Medulla oblongata (tissue), 1 donor: ENCODE data around the gene ELAVL1.

Experiments used
- DNase-seq: peaks from one replicate; pipeline ENCODE4 v3.0.0-alpha.2; 2015; ENCODE audit errors: extremely low spot score

ELAVL1 gene

DNA sequence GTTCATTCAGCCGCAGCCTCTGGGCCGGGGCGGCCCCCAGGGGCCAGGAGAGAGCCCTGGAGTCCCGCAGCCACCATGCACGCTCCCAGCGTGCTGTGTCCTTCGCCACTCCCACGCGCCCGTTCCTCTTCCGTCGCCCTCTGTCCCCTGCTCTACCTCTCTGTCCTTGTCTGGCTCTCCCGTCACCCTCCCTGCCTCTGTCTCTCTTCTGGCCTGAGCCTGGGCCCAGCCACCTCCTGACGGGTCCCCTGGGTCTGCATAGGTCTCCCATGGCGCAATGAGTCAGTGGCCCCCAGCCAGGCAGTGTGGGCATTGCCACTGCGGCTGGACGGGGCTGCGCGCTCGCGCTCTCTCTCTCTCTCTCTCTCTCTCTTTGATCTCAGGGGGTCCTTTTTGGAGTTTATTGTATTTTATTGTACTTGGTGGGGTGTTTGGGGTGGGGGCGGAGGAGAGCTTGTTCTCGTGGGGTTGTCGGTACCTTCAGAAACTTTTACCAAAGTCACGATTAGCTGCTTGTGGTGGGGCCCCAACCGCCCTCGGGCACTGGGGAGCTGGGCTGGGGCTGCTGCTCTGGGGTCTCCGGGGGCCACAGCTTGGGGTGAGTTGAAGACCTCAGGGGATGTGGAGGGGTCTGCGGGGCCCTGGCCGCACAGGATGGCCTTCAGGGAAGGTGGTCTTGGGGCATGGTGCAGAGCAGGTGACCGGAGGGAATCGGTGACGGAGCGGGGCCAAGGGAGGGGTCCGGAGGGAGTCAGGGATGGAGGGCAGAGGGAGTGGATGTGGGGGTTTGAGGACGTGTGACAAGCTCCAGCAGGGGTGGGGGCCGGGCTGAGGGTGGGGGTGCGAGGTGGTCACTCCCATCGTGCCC is 92.5 kb downstream of the ELAVL1 start:
- no peak for DNase-seq

DNA sequence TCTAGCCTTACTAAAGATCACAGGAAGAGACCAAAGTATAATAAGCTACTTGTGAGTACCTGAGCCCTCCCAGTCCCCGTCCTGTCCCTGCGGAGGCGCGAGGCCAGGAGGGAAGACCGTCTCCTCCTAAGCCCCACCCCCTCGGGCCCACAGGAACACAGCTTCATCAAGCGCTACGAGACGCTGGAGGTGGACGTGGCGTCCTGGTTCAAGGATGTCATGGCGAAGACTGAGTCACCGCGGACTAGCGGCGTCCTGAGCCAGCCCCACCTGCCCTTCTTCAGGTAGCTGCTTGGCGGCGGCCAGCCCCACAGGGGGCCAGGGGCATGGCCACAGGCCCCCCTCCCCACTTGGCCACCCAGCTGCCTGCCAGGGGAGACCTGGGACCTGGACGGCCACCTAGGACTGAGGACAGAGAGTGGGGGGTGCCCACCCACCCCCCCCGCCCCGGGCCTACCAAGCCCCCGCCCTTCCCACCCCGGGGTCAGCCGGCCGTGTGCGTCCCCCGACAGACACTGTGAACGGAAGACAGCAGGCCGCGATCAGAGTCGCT is 93.2 kb downstream of the ELAVL1 start:
- DNase-seq, result no peak

DNA sequence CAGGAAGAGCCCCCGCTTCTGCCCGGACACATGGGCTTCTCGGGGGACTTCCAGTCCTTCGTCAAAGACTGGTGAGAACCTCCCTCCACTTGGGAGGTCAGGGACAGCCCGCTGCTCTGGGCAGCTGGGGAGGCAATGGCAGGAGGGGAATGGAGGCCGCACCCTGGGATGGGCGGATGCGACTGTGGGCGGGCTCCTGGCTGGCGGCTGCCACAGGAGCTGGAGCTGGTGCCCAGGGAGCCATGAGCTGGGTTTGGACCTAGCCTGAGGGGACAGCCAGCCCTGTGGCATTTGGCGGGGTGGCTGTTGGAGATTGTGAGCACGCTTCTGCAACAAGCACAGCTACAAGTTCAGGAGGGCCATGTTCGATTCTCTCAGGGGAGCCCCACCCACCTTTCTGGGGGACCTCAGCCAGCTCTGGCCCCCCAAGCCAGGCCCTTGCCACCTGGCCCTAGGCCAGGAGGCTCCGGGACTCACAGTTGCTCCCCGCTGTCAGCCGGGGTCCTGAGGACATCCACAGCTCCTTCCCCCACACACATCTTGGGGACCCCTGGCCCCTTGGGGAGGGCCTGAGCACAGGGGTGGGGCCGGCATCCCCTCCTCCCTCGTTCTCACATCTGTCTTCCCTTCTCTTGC is 93.8 kb downstream of the ELAVL1 start:
- DNase-seq, result no peak

DNA sequence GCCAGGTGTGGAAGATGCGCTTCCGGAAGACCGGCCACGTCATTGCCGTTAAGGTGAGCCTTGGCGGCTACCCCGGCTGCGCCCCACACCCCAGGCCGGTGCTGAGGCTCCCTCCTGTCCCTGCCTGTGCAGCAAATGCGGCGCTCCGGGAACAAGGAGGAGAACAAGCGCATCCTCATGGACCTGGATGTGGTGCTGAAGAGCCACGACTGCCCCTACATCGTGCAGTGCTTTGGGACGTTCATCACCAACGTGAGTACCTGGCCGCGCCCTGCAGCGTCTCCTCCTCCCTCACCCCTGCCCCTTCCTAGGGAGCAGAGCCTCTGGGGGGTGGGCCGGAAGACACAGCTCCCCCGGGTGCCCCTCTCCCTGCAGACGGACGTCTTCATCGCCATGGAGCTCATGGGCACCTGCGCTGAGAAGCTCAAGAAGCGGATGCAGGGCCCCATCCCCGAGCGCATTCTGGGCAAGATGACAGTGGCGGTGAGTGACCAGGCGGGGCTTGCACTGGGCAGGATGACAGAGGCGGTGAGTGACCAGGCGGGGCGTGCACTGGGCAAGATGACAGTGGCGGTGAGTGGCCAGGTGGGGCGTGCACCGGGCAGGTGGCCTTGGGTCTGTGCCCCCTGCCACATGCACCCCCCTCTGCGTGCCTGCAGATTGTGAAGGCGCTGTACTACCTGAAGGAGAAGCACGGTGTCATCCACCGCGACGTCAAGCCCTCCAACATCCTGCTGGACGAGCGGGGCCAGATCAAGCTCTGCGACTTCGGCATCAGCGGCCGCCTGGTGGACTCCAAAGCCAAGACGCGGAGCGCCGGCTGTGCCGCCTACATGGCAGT is 94.9 kb downstream of the ELAVL1 start:
- DNase-seq, result no peak

DNA sequence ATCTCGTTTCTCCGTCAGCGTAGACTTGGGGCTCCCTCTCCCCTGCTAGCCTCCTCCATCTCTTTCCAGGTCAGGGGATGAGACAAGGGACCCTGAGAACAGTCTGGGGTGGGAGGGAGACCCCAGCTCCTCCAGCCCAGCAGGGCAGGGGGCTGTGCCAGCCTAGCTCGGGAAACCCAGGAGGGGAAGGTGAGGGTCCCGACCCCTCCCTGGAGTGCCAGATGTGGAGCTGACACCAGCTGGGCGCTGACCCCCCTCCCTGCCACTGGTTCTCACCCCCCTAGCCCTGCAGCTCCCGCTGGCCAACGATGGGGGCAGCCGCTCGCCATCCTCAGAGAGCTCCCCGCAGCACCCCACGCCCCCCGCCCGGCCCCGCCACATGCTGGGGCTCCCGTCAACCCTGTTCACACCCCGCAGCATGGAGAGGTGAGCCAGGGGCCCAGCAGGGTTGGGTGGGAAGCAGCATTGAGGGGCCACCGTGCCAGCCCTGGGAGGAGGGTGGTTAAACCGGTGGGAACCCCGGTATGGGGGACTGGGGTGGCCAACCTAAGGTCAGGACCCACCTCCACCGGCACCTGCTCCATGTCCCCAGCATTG is 95.9 kb downstream of the ELAVL1 start:
- DNase-seq, result no peak

DNA sequence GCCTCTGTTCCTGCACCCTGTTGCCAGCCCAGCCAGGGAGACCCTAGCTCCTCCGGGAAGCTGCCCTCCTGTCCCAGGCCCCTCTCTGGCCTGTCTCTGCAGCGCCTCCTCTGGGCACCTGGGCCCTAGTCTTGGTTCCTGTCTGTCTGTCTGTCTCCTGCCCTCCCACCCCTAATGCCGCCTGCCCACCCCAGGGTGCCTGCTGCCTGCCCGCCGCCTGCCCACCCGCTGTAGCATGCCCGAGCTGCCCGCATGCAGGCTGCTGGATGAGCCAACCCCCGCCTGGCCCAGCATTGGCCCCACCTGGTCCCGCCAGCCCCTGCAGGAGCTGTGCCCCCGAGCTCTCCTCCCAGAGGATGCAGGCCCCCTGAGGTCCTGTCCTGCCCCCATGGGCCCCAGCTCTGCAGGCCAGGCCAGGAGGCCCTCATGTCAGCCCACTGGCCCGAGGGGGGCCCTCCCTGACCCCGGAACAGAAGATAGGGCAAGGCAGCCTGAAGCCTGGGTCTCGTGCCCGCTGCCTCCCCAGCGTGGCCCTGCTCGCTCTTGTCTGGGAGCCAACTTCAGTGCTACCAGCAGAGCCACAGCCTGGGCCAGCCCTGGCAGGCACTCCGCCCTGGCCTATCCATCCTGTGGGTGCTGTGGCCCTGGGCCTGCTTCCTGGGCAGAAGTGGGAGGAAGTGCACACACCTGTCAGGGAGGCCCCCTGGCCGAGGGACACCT is 96.5 kb downstream of the ELAVL1 start:
- no peak for DNase-seq
